GM19193 (cell line): Measurements from ENCODE around the gene C19orf81.

ENCODE experiments used
- POLR2A ChIP-seq: IDR thresholded peaks from 4 replicates; pipeline ENCODE4 v1.6.1; 2011; ENCODE audit not compliant: insufficient read depth, insufficient read length; ENCODE audit errors: extremely low read depth

The C19orf81 gene

DNA sequence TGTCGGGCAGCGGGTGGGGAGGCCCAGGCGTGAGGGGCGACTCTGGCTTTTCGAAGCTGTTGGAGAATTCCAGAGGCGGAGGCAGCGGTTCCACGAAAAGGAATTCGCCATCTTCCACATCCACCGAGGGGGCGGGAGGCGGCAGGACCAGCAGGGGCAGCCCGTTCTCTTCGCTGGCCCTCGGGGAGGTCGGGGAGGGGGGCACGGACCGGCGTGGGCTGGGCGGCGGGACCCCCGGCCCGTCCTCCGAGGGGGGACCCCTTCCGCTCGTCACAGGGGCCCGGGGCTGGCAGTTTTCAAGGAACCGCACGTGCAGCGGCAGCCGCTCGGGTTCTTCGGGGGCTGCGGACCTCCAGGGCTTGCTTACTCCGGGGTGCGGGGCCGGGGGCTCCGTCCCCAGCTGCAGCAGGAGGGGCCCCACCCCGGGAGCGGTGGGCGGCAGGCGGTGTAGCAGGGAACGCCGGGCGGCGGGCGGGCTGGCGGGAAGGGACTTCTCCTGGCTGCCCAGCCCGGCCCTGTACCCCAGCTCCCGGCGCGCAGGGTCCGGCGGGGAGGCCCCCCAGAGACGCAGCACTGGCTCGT lies 18.0 kb downstream of the C19orf81 start:
- TF ChIP-seq POLR2A = no peak

DNA sequence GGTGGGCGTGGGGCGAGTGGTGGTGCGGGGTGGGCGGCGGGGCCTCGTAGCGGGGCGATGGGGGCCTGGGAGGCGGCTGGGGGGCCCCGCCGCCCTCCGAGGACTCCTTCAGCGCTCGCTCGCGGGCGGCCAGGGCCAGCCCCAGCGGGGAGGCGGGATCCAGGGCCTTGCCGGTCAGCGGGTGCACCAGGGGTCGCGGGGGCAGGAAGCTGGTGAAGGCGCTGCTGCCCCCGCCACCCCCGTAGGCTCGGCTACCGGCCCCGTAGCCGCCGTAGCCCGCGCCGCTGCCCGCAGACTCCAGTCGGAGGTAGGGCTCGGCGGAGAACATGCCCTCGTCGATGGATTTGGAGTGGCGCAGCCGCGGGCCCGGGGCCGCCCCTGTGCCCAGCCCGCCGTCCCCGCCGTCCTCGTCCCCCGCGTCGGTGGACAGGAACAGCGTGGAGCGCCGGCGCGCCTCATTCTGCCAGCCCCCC lies 18.6 kb downstream of the C19orf81 start:
- no peak for TF ChIP-seq POLR2A

GRCh38 chr19:50668416-50668815 lies 19.2 kb downstream of the C19orf81 start:
- TF ChIP-seq POLR2A = no peak

DNA sequence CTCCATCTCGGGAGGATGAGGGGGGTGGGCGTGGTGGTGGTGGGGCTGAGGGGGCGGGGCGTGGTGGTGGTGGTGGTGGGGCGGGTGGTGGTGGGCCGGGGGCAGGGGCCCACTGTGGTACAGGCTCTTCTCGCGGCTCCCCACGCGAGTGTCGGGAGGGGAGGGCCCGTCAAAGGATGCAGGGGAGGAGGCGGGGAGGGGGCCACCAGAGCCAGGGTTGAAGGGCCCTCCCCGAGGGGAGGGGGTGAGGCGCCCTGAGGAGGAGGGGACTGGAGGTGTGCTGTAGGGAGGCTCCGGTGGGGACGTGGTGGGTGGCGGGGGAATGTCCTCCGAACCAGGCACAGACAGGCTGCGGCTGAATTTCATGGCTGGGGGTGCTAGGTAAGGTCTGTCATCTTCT lies 19.6 kb downstream of the C19orf81 start:
- TF ChIP-seq POLR2A = no peak

GRCh38 chr19:50669302-50670101 lies 20.3 kb downstream of the C19orf81 start:
- no peak for TF ChIP-seq POLR2A

GRCh38 chr19:50670102-50670380 lies 20.8 kb downstream of the C19orf81 start:
- TF ChIP-seq POLR2A = no peak

DNA sequence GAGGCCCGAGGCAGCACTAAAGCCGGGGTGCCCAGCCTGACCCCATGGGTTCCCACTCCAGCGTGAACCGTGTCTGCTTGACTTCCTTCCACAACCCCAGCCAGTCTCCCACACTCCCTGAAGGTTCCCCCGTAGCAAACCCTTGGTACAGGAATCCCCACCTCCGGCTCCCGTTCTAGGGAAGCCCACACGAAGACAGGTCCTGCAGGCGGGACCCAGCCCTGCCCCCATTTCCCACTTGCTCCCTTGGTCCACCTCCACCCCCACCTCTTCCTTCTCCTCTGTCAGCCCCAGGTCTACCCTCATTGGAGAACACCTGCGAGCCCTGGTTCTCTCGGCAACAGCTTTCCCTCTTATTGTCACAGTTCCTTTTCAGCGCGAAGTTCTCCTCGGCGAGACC lies 23.9 kb downstream of the C19orf81 start:
- no peak for TF ChIP-seq POLR2A

GRCh38 chr19:50676625-50677197 lies 27.5 kb downstream of the C19orf81 start:
- TF ChIP-seq POLR2A = no peak

GRCh38 chr19:50677636-50678035 lies 28.4 kb downstream of the C19orf81 start:
- TF ChIP-seq POLR2A = no peak

DNA sequence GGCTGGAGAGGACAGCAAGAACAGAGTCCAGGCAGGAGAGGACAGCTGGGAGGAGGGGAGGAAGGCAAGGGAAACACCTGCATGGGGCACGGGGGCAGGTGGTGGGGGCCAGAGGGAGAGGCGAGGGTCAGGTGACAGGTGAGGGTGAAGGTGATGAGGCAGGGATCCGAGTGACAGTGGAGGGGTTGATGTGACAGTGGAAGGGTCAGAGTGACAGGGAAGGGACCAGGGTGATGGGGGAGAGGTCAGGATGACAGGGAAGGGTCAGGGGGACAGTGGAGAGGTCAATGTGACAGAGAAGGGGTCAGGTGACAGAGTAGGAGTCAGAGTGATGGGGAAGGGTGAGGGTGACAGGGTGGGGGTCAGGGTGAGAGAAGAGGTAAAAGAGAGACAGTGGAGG lies 29.1 kb downstream of the C19orf81 start:
- no peak for TF ChIP-seq POLR2A

- no peak for TF ChIP-seq POLR2A
These were observed 30.2 kb downstream of the C19orf81 start for GRCh38 chr19:50679177-50680125.

DNA sequence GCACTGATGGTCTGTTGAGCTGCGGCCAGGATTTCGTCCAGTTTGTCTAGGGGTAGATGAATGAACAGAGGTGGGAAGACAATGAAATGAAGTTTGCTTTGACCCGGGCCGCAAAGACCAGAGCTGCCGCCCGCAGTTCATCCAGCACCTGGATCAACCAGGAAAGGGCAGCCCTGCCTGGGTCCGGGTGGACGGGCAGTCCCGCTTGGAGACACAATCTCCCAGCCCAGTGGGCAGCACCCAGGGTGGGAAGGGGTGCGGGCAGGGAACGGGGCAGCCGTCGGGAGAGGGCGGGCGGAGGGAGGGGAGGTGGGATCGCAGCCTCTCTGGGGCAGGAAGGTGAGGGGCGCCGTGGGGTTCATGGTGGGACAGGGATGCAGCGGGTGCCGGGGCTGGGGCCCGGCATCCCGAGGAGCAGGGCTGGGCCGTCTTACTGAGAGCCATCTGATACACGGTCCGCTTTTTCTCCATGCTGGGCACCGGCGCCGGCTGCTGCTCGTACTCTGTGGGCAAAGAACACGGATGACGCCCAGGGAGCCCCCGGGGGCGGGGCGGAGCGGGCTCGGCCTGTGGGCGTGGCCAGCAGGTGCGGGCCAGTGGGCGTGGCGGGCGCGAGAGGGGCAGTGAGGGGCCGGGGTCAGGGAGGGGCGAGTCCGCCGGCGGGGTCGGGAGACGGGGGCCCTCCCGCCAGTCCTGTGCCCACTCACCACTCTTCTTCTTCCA lies 37.2 kb downstream of the C19orf81 start:
- TF ChIP-seq POLR2A = no peak

- TF ChIP-seq POLR2A = no peak
These were observed 39.5 kb downstream of the C19orf81 start for GRCh38 chr19:50688766-50689165.

GRCh38 chr19:50690439-50690838 lies 41.2 kb downstream of the C19orf81 start:
- TF ChIP-seq POLR2A = no peak

- no peak for TF ChIP-seq POLR2A
These were observed 44.1 kb downstream of the C19orf81 start for GRCh38 chr19:50693064-50693975.
